Heart left ventricle (tissue), 16 donors: ENCODE measurements around the gene KDM1A. TPM values are rescaled to one million over a fixed set of nuclear protein-coding genes. Genes with fewer than 3 reads are reported as not detected.

ENCODE experiments used
- ATAC-seq, 4 donors: fragments of 200-7000 bp; cut with Tn5 transposase; one replicate each; pipeline ENCODE4 v1.9.1; 2020 to 2022; ENCODE audit warnings: moderate library complexity in 4 of 4, mild to moderate bottlenecking in 3 of 4, moderate number of reproducible peaks in 1 of 4
- DNase-seq, 5 donors: peaks; one replicate each; pipeline ENCODE4 v3.0.0-alpha.2; 2020
- H3K27ac ChIP-seq, 12 donors: fragments of 200-600 bp; sonication (generic) in 4 of 12; one replicate each; pipeline versions ENCODE4 v1.5.0 to v1.8.0; 2016 to 2022; ENCODE audit warnings: mild to moderate bottlenecking in 2 of 12
- H3K27me3 ChIP-seq, 9 donors: fragments of 200-600 bp; sonication (generic) in 2 of 9; one replicate each; pipeline versions ENCODE4 v1.5.1 to v1.8.0; 2016 to 2022; ENCODE audit warnings: mild to moderate bottlenecking in 3 of 9
- H3K36me3 ChIP-seq, 9 donors: fragments of 200-600 bp; sonication (generic) in 2 of 9; one replicate each; pipeline versions ENCODE4 v1.5.0 to v1.8.0; 2018 to 2022; ENCODE audit warnings: mild to moderate bottlenecking in 2 of 9
- H3K4me1 ChIP-seq, 12 donors: fragments of 200-600 bp; sonication (generic) in 4 of 12; one replicate each; pipeline versions ENCODE4 v1.5.0 to v1.8.0; 2016 to 2022; ENCODE audit warnings: mild to moderate bottlenecking in 3 of 12
- H3K4me3 ChIP-seq, 12 donors: fragments of 200-600 bp; sonication (generic) in 4 of 12; one replicate each; pipeline versions ENCODE4 v1.5.0 to v1.8.0; 2017 to 2022; ENCODE audit warnings: mild to moderate bottlenecking in 9 of 12, moderate library complexity in 4 of 12
- H3K9me3 ChIP-seq, 12 donors: fragments of 200-600 bp; sonication (generic) in 4 of 12; one replicate each; pipeline versions ENCODE4 v1.5.0 to v1.8.0; 2016 to 2022; ENCODE audit warnings: mild to moderate bottlenecking in 1 of 12
- POLR2A ChIP-seq, 2 donors: fragments of 450-650 bp; IDR thresholded peaks; one replicate each; pipeline ENCODE4 v1.6.1; 2017; ENCODE audit warnings: antibody characterized with exemption in 2 of 2, mild to moderate bottlenecking in 2 of 2, moderate library complexity in 2 of 2
- WGBS, 4 donors: extraction: QIAGEN DNeasy Blood & Tissue Kit in 2 of 4; methylation state at CpG; one replicate each; pipeline versions ENCODE4 v1.1.5 to v1.1.7; 2013 to 2018; 5-methylcytosine and 5-hydroxymethylcytosine counted together
- intact Hi-C, 10 donors: fragments of 100-400 bp; cut with DNase I; formaldehyde crosslinking; loops; one replicate each; pipeline versions ENCODE4 v1.11.1 to v1.14.2; 2022
- polyA plus RNA-seq, 2 donors: library from polyadenylated mRNA; stranded (reverse); fragments of 200-250 nt; gene quantifications; one replicate each; pipeline ENCODE4 v1.2.3, GENCODE V29; 2013
- total RNA-seq, 9 donors: library from RNA; depleted of rRNA in 2 of 9; stranded (reverse); fragments of >200 nt in 2 of 9; fragmentation: NEBNext Ultra II Directional in 3 of 9; extraction: Animal tissue kit (Norgen Biotek cat#: 25700) in 3 of 9; gene quantifications; one replicate each; pipeline versions ENCODE4 v1.1.0 to v1.2.4, GENCODE V29; 2016 to 2023
- TF ChIP-seq, protein P1 (sequence below), 12 donors: fragments of 200-600 bp; sonication (generic) in 4 of 12; IDR thresholded peaks; one replicate each; pipeline versions ENCODE4 v1.5.0 to v1.8.0; 2018 to 2022; ENCODE audit warnings: antibody characterized with exemption in 12 of 12, mild to moderate bottlenecking in 5 of 12
- donor health status: ischemic (EF 13 %, LVEDD 7.1; RV severe dilation, severe dysfunction).
- donor health status: healthy with polysubstance abuse.
- donor health status: DM: no; HTN: yes; CAD: no.
- donor health status: DM: no; HTN: no; CAD: no.
- donor health status: ischemic (EF 25% LVEDD 6.9; RV normal size, moderate dysfunction).
- donor health status: ischemic (EF 25% LVEDD 5.7; RV mildly dilated, moderate dysfunction).
- donor health status: healthy.
- donor health status: DM: yes; HTN: yes; CAD: no.
- donor health status: ischemic (EF 35%, LVEDD 5.7; RV mildly dilated, moderate dysfunction).
- donor health status: nonischemic (EF 11% LVEDD 7.7; RV severe dilation, severe dysfunction).
- donor health status: DM: yes; HTN: yes; CAD: no.
- donor health status: PGD.
- donor health status: ischemic (EF 29% LVEDD 5.4; RV normal size, mild dysfunction).
- donor health status: nonischemic (EF 23%, LVEDD 6.1; RV moderate dilation, normal function).

KDM1A gene
- total and polyA plus RNA-seq, 11 donors, result 14.8 to 37.2 (median 29.7) TPM

DNA sequence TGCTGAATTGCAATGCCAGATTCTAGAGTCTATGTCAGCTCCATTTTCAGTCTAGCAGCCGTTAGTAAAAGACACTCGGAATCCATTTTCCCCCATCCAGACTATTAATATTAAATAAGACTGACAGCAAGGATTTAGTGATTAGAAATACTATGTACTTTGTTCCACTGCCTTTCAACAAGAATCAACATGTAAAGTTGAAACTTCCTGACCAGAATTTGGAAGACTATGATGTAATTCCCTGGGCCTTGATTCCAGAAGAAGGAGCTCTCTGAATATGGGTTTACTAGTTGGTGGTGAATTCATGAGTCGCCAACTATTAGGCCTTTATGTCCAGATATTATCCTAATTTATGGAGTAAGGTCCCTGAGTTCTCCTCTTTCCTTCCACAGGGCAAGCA lies 24.8 kb downstream of the KDM1A start:
- no peak overlapping the region for H3K4me3 ChIP-seq
- 77 to 95% (median 93%) methylated on average over 3 of the region's 3 CpGs for WGBS, 4 donors

DNA sequence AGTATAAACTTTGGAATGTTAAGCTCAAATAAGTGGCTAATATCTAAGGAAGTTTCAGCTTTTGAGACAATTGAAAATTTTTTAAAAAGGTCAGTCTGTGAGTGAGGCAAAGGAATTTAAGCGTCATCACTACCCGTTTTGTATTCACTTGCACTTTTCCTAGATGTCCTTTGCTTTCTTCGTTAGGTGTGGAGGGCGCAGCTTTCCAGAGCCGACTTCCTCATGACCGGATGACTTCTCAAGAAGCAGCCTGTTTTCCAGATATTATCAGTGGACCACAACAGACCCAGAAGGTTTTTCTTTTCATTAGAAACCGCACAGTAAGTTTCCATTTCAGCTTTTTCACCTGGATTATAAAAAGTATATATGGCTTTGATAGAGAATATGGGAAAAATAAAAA lies 30.9 kb downstream of the KDM1A start:
- Histone ChIP-seq H3K4me3 (no peak overlapping the region), H3K27ac (no peak overlapping the region), H3K27me3 (no peaks in the 10 kb centered on the region), H3K9me3 (no peaks in the 10 kb centered on the region), H3K4me1 (peaks cover 0 to 10% (median 4%) of the 10 kb centered on the region in 12 donors), H3K36me3 (peaks cover 0 to 48% (median 34%) of the 10 kb centered on the region in 9 donors)
- no peak for TF ChIP-seq POLR2A (IDR thresholded peaks at IDR 0.05)
- TF ChIP-seq, protein P1, sequence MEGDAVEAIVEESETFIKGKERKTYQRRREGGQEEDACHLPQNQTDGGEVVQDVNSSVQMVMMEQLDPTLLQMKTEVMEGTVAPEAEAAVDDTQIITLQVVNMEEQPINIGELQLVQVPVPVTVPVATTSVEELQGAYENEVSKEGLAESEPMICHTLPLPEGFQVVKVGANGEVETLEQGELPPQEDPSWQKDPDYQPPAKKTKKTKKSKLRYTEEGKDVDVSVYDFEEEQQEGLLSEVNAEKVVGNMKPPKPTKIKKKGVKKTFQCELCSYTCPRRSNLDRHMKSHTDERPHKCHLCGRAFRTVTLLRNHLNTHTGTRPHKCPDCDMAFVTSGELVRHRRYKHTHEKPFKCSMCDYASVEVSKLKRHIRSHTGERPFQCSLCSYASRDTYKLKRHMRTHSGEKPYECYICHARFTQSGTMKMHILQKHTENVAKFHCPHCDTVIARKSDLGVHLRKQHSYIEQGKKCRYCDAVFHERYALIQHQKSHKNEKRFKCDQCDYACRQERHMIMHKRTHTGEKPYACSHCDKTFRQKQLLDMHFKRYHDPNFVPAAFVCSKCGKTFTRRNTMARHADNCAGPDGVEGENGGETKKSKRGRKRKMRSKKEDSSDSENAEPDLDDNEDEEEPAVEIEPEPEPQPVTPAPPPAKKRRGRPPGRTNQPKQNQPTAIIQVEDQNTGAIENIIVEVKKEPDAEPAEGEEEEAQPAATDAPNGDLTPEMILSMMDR (IDR thresholded peaks at IDR 0.05), result no peak
- ATAC-seq (peak in 1 of 4 donors; percentile 63), DNase-seq (no peak)
- intact Hi-C loops, result no loop called here
- 55 to 58% (median 56%) methylated on average over 7 of the region's 7 CpGs for WGBS, 4 donors

More for the DNA sequence above, 24.8 kb downstream of the KDM1A start:
- Histone ChIP-seq H3K27me3 (no peaks in the 10 kb centered on the region), H3K27ac (no peak overlapping the region), H3K9me3 (no peaks in the 10 kb centered on the region), H3K4me1 (peaks cover 0 to 6% (median 0%) of the 10 kb centered on the region in 12 donors), H3K36me3 (peaks cover 0 to 4% (median 0%) of the 10 kb centered on the region in 9 donors)
- DNase-seq, result no peak
- no peak for ATAC-seq
- no peak for TF ChIP-seq POLR2A (IDR thresholded peaks at IDR 0.05)
- TF ChIP-seq, protein P1 (IDR thresholded peaks at IDR 0.05), result no peak
- intact Hi-C loops, result no loop called here

DNA sequence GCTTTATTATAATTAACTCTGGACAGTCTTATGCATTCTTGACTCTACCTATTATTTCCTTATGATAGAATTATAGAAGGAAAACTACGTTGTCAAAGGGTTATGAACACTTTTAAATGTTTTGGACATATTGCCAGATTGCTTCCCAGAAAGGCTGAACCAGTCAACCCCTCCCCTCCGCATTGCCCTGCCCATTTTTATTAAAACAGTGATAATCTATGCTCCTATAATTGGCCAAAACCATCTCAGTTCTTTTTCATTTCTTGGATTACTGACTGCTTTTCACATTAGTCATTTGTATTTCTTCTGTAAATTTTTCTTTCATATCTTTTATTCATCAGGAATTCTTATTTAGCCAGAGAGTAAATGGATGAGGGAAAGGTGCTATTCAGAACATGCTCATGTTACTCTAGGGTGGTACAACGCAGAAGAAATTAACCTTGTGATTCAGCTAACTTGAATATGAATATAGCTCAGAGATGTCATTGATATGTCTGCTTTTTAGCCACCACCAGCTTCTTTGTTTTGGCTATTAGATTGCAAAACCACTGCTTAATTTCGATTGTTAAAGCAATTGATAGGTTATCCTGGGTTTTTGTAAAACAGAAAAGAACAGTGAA lies 32.1 kb downstream of the KDM1A start:
- Histone ChIP-seq H3K9me3 (no peaks in the 10 kb centered on the region), H3K27ac (no peak overlapping the region), H3K4me3 (no peak overlapping the region), H3K36me3 (peaks cover 0 to 60% (median 43%) of the 10 kb centered on the region in 9 donors), H3K27me3 (no peaks in the 10 kb centered on the region), H3K4me1 (peaks cover 0 to 10% (median 4%) of the 10 kb centered on the region in 12 donors)
- DNase-seq (no peak), ATAC-seq (no peak)
- intact Hi-C loops, result no loop called here
- WGBS, 4 donors, result 90 to 93% (median 92%) methylated on average over 4 of the region's 4 CpGs
- no peak for TF ChIP-seq POLR2A (IDR thresholded peaks at IDR 0.05)
- TF ChIP-seq, protein P1 (IDR thresholded peaks at IDR 0.05), result no peak

DNA sequence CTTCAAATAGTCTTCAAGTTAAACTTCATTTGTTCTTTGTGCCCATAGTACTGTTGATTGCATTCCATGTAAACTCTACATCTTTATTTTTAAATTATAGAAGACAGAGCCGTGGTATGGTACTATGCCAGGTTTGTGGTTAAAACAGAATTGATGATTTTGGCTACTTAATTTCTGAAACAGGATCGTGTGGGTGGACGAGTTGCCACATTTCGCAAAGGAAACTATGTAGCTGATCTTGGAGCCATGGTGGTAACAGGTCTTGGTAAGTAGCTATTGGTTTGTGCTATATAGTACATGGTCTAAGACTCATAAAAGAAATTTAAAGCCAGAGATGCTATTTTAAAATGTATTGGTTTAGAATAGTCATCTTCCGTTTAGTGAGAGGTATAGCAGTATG lies 38.0 kb downstream of the KDM1A start:
- 93 to 96% (median 95%) methylated on average over 5 of the region's 5 CpGs for WGBS, 4 donors
- no peak for TF ChIP-seq POLR2A (IDR thresholded peaks at IDR 0.05)
- TF ChIP-seq, protein P1 (IDR thresholded peaks at IDR 0.05), result no peak
- Histone ChIP-seq H3K4me1 (no peaks in the 10 kb centered on the region), H3K4me3 (no peak overlapping the region), H3K36me3 (peaks cover 0 to 99% (median 83%) of the 10 kb centered on the region in 9 donors), H3K27me3 (no peaks in the 10 kb centered on the region), H3K27ac (no peak overlapping the region), H3K9me3 (no peaks in the 10 kb centered on the region)
- intact Hi-C loops, result no loop called here
- DNase-seq, result no peak
- ATAC-seq, result no peak
